WTC11 (cell line): Measurements from ENCODE around the gene EHD1. TPM values are rescaled to one million over a fixed set of nuclear protein-coding genes. Genes with fewer than 3 reads are reported as not detected.

Experiments used
- ATAC-seq: fragments of 200-7000 bp; cut with Tn5 transposase; 2 replicates; pipeline ENCODE4 v1.10.0; 2021; ENCODE audit warnings: mild to moderate bottlenecking, moderate library complexity
- CTCF ChIA-PET: fragments of 300-600 bp; sonication (Branson Sonifier 250); formaldehyde crosslinking; loops from one replicate; lab custom pipeline; 2021; ENCODE audit warnings: antibody characterized with exemption; lab: Charles Lee
- POLR2A ChIA-PET: fragments of 350-600 bp; sonication (Branson Sonifier 250); formaldehyde crosslinking; loops from one replicate; lab custom pipeline; 2021; ENCODE audit warnings: antibody characterized with exemption; lab: Charles Lee
- DNase-seq: peaks from one replicate; pipeline ENCODE4 v3.0.0; 2021; ENCODE audit warnings: low spot score
- H3K27ac Mint-ChIP-seq: 2 replicates; pipeline ENCODE4 v1.8.0; 2021; ENCODE audit warnings: mixed read lengths
- H3K27me3 Mint-ChIP-seq: 2 replicates; pipeline ENCODE4 v1.8.0; 2021; ENCODE audit warnings: low read depth, mild to moderate bottlenecking, moderate library complexity, mixed read lengths
- H3K36me3 Mint-ChIP-seq: 2 replicates; pipeline ENCODE4 v1.8.0; 2021; ENCODE audit warnings: mixed read lengths
- H3K4me1 Mint-ChIP-seq: 2 replicates; pipeline ENCODE4 v1.8.0; 2022; ENCODE audit warnings: mixed read lengths
- H3K4me3 Mint-ChIP-seq: 2 replicates; pipeline ENCODE4 v1.8.0; 2021; ENCODE audit warnings: mild to moderate bottlenecking, moderate library complexity, mixed read lengths
- H3K9me3 Mint-ChIP-seq: 2 replicates; pipeline ENCODE4 v1.8.0; 2021; ENCODE audit warnings: mixed read lengths
- CREB1 ChIP-seq: sonication (generic); formaldehyde crosslinking; IDR thresholded peaks from 2 replicates; pipeline ENCODE4 v1.8.0; 2023; ENCODE audit warnings: mild to moderate bottlenecking, missing genetic modification reagents
- CREM ChIP-seq: sonication (generic); formaldehyde crosslinking; IDR thresholded peaks from 2 replicates; pipeline ENCODE4 v1.8.1; 2022; ENCODE audit warnings: mild to moderate bottlenecking, missing genetic modification reagents, moderate library complexity
- ESRRA ChIP-seq: sonication (generic); formaldehyde crosslinking; IDR thresholded peaks from 2 replicates; pipeline ENCODE4 v1.8.1; 2022; ENCODE audit warnings: mild to moderate bottlenecking, missing genetic modification reagents, borderline replicate concordance
- FOXK1 ChIP-seq: sonication (generic); formaldehyde crosslinking; IDR thresholded peaks from 2 replicates; pipeline ENCODE4 v1.8.0; 2022; ENCODE audit warnings: mild to moderate bottlenecking, moderate library complexity, missing genetic modification reagents
- FOXP1 ChIP-seq: sonication (generic); formaldehyde crosslinking; IDR thresholded peaks from 2 replicates; pipeline ENCODE4 v1.8.0; 2022; ENCODE audit warnings: missing genetic modification reagents, mild to moderate bottlenecking, moderate library complexity, borderline replicate concordance
- GABPB1 ChIP-seq: sonication (generic); formaldehyde crosslinking; IDR thresholded peaks from 2 replicates; pipeline ENCODE4 v1.8.1; 2023; ENCODE audit warnings: mild to moderate bottlenecking, missing genetic modification reagents
- GTF2I ChIP-seq: fragments of 250-450 bp; sonication (Bioruptor Pico); conservative IDR thresholded peaks from 2 replicates; pipeline ENCODE4 v1.4.0; 2021; ENCODE audit warnings: mild to moderate bottlenecking
- HMGA2 ChIP-seq: fragments of 250-450 bp; sonication (Bioruptor Pico); IDR thresholded peaks from 2 replicates; pipeline ENCODE4 v1.4.0; 2021; ENCODE audit warnings: mild to moderate bottlenecking, moderate library complexity
- MYBL2 ChIP-seq: sonication (generic); formaldehyde crosslinking; IDR thresholded peaks from 2 replicates; pipeline ENCODE4 v1.8.1; 2023; ENCODE audit warnings: mild to moderate bottlenecking, moderate library complexity, missing genetic modification reagents
- NFATC4 ChIP-seq: fragments of 250-450 bp; sonication (Bioruptor Pico); IDR thresholded peaks from 2 replicates; pipeline ENCODE4 v1.9.0; 2021; ENCODE audit warnings: mild to moderate bottlenecking
- SMAD3 ChIP-seq: sonication (generic); formaldehyde crosslinking; IDR thresholded peaks from 2 replicates; pipeline ENCODE4 v1.8.0; 2022; ENCODE audit warnings: missing genetic modification reagents, mild to moderate bottlenecking, borderline replicate concordance
- SOX15 ChIP-seq: fragments of 250-450 bp; sonication (Bioruptor Pico); IDR thresholded peaks from 2 replicates; pipeline ENCODE4 v1.9.0; 2021; ENCODE audit warnings: mild to moderate bottlenecking
- ZNF138 ChIP-seq: sonication (generic); formaldehyde crosslinking; conservative IDR thresholded peaks from 2 replicates; pipeline ENCODE4 v1.8.1; 2022; ENCODE audit warnings: mild to moderate bottlenecking, moderate library complexity, missing genetic modification reagents
- ZNF416 ChIP-seq: fragments of 250-450 bp; sonication (Bioruptor Pico); IDR thresholded peaks from 2 replicates; pipeline ENCODE4 v1.9.0; 2021; ENCODE audit warnings: mild to moderate bottlenecking, inconsistent platforms
- total RNA-seq: library from RNA; stranded (reverse); gene quantifications from 3 replicates; pipeline ENCODE4 v1.2.3, GENCODE V29; 2021
- TF ChIP-seq, protein P1 (sequence below): fragments of 250-450 bp; sonication (Bioruptor Pico); IDR thresholded peaks from 2 replicates; pipeline ENCODE4 v1.9.0; 2021; ENCODE audit warnings: mild to moderate bottlenecking, borderline replicate concordance
- TF ChIP-seq, protein P2 (sequence below): sonication (generic); formaldehyde crosslinking; IDR thresholded peaks from 2 replicates; pipeline ENCODE4 v1.8.1; 2023; ENCODE audit warnings: mild to moderate bottlenecking, moderate library complexity, missing genetic modification reagents
- TF ChIP-seq, protein P3 (sequence below): fragments of 250-450 bp; sonication (Bioruptor Pico); IDR thresholded peaks from 2 replicates; pipeline ENCODE4 v1.9.0; 2021; ENCODE audit warnings: mild to moderate bottlenecking
- TF ChIP-seq, protein P4 (sequence below): fragments of 250-450 bp; sonication (Bioruptor Pico); IDR thresholded peaks from 2 replicates; pipeline ENCODE4 v1.9.0; 2021; ENCODE audit warnings: moderate library complexity, mild to moderate bottlenecking, inconsistent platforms, borderline replicate concordance
- TF ChIP-seq, protein P5 (sequence below): fragments of 250-450 bp; sonication (Bioruptor Pico); IDR thresholded peaks from 2 replicates; pipeline ENCODE4 v1.8.0; 2021; ENCODE audit warnings: mild to moderate bottlenecking
- TF ChIP-seq, protein P6 (sequence below): fragments of 250-450 bp; sonication (Bioruptor Pico); IDR thresholded peaks from 2 replicates; pipeline ENCODE4 v2.1.2; 2022; ENCODE audit warnings: mild to moderate bottlenecking, moderate library complexity
- TF ChIP-seq, protein P7 (sequence below): fragments of 200-600 bp; IDR thresholded peaks from 2 replicates; pipeline ENCODE4 v1.8.0; 2022; ENCODE audit warnings: antibody characterized with exemption

Gene EHD1
- total RNA-seq, 1 experiment from 2014 or later, result 38.1 TPM

DNA sequence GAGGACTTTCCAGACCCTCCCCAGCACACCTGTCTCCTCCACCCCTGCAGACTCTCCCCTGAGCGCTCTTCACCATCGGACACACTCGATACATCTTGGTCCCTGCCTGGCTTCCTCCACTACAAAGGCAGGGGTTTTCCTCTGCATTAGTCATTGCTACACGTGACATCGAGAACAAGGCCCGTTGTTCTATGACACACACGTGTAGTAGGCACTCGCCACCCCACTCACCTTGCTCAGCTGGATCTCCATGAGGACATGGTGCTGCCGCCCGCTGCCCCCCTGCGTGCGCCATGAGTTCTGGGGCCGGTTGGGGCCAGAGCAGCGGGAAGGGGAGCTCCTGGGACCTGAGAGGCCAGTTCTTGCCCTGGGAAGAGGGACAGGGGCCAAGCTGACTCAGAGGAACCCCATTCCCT, 21.9 kb upstream of the EHD1 start (continued):
- TF ChIP-seq, protein P1, sequence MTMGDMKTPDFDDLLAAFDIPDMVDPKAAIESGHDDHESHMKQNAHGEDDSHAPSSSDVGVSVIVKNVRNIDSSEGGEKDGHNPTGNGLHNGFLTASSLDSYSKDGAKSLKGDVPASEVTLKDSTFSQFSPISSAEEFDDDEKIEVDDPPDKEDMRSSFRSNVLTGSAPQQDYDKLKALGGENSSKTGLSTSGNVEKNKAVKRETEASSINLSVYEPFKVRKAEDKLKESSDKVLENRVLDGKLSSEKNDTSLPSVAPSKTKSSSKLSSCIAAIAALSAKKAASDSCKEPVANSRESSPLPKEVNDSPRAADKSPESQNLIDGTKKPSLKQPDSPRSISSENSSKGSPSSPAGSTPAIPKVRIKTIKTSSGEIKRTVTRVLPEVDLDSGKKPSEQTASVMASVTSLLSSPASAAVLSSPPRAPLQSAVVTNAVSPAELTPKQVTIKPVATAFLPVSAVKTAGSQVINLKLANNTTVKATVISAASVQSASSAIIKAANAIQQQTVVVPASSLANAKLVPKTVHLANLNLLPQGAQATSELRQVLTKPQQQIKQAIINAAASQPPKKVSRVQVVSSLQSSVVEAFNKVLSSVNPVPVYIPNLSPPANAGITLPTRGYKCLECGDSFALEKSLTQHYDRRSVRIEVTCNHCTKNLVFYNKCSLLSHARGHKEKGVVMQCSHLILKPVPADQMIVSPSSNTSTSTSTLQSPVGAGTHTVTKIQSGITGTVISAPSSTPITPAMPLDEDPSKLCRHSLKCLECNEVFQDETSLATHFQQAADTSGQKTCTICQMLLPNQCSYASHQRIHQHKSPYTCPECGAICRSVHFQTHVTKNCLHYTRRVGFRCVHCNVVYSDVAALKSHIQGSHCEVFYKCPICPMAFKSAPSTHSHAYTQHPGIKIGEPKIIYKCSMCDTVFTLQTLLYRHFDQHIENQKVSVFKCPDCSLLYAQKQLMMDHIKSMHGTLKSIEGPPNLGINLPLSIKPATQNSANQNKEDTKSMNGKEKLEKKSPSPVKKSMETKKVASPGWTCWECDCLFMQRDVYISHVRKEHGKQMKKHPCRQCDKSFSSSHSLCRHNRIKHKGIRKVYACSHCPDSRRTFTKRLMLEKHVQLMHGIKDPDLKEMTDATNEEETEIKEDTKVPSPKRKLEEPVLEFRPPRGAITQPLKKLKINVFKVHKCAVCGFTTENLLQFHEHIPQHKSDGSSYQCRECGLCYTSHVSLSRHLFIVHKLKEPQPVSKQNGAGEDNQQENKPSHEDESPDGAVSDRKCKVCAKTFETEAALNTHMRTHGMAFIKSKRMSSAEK (CRISPR knock-in tag), result no peak
- TF ChIP-seq, protein P2, sequence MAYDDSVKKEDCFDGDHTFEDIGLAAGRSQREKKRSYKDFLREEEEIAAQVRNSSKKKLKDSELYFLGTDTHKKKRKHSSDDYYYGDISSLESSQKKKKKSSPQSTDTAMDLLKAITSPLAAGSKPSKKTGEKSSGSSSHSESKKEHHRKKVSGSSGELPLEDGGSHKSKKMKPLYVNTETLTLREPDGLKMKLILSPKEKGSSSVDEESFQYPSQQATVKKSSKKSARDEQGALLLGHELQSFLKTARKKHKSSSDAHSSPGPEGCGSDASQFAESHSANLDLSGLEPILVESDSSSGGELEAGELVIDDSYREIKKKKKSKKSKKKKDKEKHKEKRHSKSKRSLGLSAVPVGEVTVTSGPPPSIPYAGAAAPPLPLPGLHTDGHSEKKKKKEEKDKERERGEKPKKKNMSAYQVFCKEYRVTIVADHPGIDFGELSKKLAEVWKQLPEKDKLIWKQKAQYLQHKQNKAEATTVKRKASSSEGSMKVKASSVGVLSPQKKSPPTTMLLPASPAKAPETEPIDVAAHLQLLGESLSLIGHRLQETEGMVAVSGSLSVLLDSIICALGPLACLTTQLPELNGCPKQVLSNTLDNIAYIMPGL (CRISPR knock-in tag), result no peak
- TF ChIP-seq FOXK1 (CRISPR knock-in tag) (no peak), FOXP1 (CRISPR knock-in tag) (no peak)

DNA sequence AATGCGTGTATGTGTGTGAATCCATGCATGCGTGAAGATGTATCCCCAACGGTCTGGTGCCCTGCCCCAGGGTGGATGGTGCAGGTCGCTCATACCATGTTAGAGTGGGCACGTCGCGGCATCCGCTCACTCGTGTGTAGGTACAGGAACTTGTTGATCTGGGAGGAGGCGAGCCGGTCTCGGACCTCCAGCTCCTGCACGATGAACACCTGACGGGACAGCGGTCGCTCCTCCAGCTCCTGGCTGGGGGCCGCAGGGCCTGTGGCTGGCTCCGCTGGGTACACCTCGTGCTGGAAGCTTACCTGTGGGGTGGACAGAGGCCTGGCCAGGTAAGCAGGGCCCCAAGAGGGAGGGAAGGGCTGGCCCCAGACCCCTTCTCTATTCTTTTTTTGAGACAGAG, 20.1 kb upstream of the EHD1 start:
- H3K4me3 Mint-ChIP-seq, result no peak overlapping the region
- H3K4me1 Mint-ChIP-seq, result 0 out of 2 replicates have a peak, but pooled peaks cover 2% of the 10 kb centered on the region
- H3K27ac Mint-ChIP-seq, result no peak overlapping the region
- POLR2A ChIA-PET, result no interaction called here
- CTCF ChIA-PET, result interaction anchor here (1.0 to 3.4 kb wide), 2 partner anchors 10 to 50 kb away, joined by 4 to 21 read pairs; no protein-coding TSS in a partner anchor
- peaks cover 6% of the 10 kb centered on the region; the same call in 1 of the 2 replicates for H3K36me3 Mint-ChIP-seq
- ATAC-seq, result no peak
- no peaks in the 10 kb centered on the region for H3K9me3 Mint-ChIP-seq
- no peak for TF ChIP-seq ZNF138 (CRISPR knock-in tag)
- TF ChIP-seq, protein P3, sequence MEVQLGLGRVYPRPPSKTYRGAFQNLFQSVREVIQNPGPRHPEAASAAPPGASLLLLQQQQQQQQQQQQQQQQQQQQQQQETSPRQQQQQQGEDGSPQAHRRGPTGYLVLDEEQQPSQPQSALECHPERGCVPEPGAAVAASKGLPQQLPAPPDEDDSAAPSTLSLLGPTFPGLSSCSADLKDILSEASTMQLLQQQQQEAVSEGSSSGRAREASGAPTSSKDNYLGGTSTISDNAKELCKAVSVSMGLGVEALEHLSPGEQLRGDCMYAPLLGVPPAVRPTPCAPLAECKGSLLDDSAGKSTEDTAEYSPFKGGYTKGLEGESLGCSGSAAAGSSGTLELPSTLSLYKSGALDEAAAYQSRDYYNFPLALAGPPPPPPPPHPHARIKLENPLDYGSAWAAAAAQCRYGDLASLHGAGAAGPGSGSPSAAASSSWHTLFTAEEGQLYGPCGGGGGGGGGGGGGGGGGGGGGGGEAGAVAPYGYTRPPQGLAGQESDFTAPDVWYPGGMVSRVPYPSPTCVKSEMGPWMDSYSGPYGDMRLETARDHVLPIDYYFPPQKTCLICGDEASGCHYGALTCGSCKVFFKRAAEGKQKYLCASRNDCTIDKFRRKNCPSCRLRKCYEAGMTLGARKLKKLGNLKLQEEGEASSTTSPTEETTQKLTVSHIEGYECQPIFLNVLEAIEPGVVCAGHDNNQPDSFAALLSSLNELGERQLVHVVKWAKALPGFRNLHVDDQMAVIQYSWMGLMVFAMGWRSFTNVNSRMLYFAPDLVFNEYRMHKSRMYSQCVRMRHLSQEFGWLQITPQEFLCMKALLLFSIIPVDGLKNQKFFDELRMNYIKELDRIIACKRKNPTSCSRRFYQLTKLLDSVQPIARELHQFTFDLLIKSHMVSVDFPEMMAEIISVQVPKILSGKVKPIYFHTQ (CRISPR knock-in tag), result no peak
- TF ChIP-seq SMAD3 (CRISPR knock-in tag), result no peak
- TF ChIP-seq, protein P4, sequence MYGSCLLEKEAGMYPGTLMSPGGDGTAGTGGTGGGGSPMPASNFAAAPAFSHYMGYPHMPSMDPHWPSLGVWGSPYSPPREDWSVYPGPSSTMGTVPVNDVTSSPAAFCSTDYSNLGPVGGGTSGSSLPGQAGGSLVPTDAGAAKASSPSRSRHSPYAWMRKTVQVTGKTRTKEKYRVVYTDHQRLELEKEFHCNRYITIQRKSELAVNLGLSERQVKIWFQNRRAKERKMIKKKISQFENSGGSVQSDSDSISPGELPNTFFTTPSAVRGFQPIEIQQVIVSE (CRISPR knock-in tag), result no peak
- TF ChIP-seq, protein P5, sequence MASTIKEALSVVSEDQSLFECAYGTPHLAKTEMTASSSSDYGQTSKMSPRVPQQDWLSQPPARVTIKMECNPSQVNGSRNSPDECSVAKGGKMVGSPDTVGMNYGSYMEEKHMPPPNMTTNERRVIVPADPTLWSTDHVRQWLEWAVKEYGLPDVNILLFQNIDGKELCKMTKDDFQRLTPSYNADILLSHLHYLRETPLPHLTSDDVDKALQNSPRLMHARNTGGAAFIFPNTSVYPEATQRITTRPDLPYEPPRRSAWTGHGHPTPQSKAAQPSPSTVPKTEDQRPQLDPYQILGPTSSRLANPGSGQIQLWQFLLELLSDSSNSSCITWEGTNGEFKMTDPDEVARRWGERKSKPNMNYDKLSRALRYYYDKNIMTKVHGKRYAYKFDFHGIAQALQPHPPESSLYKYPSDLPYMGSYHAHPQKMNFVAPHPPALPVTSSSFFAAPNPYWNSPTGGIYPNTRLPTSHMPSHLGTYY (CRISPR knock-in tag), result no peak
- no peak for TF ChIP-seq GABPB1
- TF ChIP-seq CREM (CRISPR knock-in tag), result no peak
- TF ChIP-seq, protein P6, sequence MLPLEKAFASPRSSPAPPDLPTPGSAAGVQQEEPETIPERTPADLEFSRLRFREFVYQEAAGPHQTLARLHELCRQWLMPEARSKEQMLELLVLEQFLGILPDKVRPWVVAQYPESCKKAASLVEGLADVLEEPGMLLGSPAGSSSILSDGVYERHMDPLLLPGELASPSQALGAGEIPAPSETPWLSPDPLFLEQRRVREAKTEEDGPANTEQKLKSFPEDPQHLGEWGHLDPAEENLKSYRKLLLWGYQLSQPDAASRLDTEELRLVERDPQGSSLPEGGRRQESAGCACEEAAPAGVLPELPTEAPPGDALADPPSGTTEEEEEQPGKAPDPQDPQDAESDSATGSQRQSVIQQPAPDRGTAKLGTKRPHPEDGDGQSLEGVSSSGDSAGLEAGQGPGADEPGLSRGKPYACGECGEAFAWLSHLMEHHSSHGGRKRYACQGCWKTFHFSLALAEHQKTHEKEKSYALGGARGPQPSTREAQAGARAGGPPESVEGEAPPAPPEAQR (CRISPR knock-in tag), result no peak
- no peak for TF ChIP-seq ESRRA
- no peak for TF ChIP-seq ZNF416 (CRISPR knock-in tag)
- TF ChIP-seq, protein P7, sequence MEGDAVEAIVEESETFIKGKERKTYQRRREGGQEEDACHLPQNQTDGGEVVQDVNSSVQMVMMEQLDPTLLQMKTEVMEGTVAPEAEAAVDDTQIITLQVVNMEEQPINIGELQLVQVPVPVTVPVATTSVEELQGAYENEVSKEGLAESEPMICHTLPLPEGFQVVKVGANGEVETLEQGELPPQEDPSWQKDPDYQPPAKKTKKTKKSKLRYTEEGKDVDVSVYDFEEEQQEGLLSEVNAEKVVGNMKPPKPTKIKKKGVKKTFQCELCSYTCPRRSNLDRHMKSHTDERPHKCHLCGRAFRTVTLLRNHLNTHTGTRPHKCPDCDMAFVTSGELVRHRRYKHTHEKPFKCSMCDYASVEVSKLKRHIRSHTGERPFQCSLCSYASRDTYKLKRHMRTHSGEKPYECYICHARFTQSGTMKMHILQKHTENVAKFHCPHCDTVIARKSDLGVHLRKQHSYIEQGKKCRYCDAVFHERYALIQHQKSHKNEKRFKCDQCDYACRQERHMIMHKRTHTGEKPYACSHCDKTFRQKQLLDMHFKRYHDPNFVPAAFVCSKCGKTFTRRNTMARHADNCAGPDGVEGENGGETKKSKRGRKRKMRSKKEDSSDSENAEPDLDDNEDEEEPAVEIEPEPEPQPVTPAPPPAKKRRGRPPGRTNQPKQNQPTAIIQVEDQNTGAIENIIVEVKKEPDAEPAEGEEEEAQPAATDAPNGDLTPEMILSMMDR, result no peak
- TF ChIP-seq NFATC4 (CRISPR knock-in tag), result no peak
- TF ChIP-seq, protein P2 (CRISPR knock-in tag), result no peak
- no peak for TF ChIP-seq HMGA2 (CRISPR knock-in tag)
- TF ChIP-seq GTF2I (CRISPR knock-in tag), result no peak
- TF ChIP-seq MYBL2 (CRISPR knock-in tag), result no peak
- TF ChIP-seq SOX15 (CRISPR knock-in tag), result no peak
- no peak for TF ChIP-seq CREB1 (CRISPR knock-in tag)
- H3K27me3 Mint-ChIP-seq, result no peaks in the 10 kb centered on the region
- no peak for DNase-seq
